Measurements from ENCODE around the gene C16orf46. TPM values are rescaled to one million over a fixed set of nuclear protein-coding genes. Genes with fewer than 3 reads are reported as not detected.

C16orf46 gene
- total and polyA plus RNA-seq, 2 experiments from 2014 or later = 0.59 to 1.4 TPM

GRCh38 chr16:81117436-81117835 lies 40.4 kb upstream of the C16orf46 start:
- H3K4me2 ChIP-seq = no peak overlapping the region
- no peak for TF ChIP-seq ZNF331 (CRISPR knock-in tag; IDR thresholded peaks at IDR 0.05; ENCODE audit: low read depth)
- TF ChIP-seq EZH2phosphoT487 (IDR thresholded peaks at IDR 0.05; ENCODE audit: unreplicated experiment) = no peak
- TF ChIP-seq, protein P1, sequence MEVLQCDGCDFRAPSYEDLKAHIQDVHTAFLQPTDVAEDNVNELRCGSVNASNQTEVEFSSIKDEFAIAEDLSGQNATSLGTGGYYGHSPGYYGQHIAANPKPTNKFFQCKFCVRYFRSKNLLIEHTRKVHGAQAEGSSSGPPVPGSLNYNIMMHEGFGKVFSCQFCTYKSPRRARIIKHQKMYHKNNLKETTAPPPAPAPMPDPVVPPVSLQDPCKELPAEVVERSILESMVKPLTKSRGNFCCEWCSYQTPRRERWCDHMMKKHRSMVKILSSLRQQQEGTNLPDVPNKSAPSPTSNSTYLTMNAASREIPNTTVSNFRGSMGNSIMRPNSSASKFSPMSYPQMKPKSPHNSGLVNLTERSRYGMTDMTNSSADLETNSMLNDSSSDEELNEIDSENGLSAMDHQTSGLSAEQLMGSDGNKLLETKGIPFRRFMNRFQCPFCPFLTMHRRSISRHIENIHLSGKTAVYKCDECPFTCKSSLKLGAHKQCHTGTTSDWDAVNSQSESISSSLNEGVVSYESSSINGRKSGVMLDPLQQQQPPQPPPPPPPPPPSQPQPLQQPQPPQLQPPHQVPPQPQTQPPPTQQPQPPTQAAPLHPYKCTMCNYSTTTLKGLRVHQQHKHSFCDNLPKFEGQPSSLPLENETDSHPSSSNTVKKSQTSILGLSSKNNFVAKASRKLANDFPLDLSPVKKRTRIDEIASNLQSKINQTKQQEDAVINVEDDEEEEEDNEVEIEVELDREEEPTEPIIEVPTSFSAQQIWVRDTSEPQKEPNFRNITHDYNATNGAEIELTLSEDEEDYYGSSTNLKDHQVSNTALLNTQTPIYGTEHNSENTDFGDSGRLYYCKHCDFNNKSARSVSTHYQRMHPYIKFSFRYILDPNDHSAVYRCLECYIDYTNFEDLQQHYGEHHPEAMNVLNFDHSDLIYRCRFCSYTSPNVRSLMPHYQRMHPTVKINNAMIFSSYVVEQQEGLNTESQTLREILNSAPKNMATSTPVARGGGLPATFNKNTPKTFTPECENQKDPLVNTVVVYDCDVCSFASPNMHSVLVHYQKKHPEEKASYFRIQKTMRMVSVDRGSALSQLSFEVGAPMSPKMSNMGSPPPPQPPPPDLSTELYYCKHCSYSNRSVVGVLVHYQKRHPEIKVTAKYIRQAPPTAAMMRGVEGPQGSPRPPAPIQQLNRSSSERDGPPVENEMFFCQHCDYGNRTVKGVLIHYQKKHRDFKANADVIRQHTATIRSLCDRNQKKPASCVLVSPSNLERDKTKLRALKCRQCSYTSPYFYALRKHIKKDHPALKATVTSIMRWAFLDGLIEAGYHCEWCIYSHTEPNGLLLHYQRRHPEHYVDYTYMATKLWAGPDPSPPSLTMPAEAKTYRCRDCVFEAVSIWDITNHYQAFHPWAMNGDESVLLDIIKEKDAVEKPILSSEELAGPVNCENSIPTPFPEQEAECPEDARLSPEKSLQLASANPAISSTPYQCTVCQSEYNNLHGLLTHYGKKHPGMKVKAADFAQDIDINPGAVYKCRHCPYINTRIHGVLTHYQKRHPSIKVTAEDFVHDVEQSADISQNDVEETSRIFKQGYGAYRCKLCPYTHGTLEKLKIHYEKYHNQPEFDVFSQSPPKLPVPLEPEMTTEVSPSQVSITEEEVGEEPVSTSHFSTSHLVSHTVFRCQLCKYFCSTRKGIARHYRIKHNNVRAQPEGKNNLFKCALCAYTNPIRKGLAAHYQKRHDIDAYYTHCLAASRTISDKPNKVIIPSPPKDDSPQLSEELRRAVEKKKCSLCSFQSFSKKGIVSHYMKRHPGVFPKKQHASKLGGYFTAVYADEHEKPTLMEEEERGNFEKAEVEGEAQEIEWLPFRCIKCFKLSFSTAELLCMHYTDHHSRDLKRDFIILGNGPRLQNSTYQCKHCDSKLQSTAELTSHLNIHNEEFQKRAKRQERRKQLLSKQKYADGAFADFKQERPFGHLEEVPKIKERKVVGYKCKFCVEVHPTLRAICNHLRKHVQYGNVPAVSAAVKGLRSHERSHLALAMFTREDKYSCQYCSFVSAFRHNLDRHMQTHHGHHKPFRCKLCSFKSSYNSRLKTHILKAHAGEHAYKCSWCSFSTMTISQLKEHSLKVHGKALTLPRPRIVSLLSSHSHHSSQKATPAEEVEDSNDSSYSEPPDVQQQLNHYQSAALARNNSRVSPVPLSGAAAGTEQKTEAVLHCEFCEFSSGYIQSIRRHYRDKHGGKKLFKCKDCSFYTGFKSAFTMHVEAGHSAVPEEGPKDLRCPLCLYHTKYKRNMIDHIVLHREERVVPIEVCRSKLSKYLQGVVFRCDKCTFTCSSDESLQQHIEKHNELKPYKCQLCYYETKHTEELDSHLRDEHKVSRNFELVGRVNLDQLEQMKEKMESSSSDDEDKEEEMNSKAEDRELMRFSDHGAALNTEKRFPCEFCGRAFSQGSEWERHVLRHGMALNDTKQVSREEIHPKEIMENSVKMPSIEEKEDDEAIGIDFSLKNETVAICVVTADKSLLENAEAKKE (CRISPR knock-in tag; IDR thresholded peaks at IDR 0.05) = no peak
- no peak for TF ChIP-seq CREB1 (CRISPR knock-in tag; IDR thresholded peaks at IDR 0.05; ENCODE audit: low read depth)
- TF ChIP-seq STAT1 (IDR thresholded peaks at IDR 0.05; ENCODE audit: unreplicated experiment) = no peak
- TF ChIP-seq POLR2AphosphoS5 (IDR thresholded peaks at IDR 0.05; ENCODE audit: low read depth) = no peak
- no peak for TF ChIP-seq JUNB (IDR thresholded peaks at IDR 0.05; ENCODE audit: unreplicated experiment)
- no peak for TF ChIP-seq REST (IDR thresholded peaks at IDR 0.05; ENCODE audit: unreplicated experiment)
- TF ChIP-seq, protein P2, sequence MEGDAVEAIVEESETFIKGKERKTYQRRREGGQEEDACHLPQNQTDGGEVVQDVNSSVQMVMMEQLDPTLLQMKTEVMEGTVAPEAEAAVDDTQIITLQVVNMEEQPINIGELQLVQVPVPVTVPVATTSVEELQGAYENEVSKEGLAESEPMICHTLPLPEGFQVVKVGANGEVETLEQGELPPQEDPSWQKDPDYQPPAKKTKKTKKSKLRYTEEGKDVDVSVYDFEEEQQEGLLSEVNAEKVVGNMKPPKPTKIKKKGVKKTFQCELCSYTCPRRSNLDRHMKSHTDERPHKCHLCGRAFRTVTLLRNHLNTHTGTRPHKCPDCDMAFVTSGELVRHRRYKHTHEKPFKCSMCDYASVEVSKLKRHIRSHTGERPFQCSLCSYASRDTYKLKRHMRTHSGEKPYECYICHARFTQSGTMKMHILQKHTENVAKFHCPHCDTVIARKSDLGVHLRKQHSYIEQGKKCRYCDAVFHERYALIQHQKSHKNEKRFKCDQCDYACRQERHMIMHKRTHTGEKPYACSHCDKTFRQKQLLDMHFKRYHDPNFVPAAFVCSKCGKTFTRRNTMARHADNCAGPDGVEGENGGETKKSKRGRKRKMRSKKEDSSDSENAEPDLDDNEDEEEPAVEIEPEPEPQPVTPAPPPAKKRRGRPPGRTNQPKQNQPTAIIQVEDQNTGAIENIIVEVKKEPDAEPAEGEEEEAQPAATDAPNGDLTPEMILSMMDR (conservative IDR thresholded peaks at IDR 0.05; ENCODE audit: low read depth in 2 of 2) = no peak
- no peak for TF ChIP-seq NANOG (IDR thresholded peaks at IDR 0.05; ENCODE audit: borderline replicate concordance)
- no peak for TF ChIP-seq ETS1 (IDR thresholded peaks at IDR 0.05)
- Mint-ChIP-seq H3K9me3 (peaks cover 2% of the 10 kb centered on the region; the same call in 1 of the 3 replicates), H3K4me3 (no peak overlapping the region), H3K27me3 (ENCODE audit: insufficient read depth, low read depth, poor library complexity) (peaks cover 3% of the 10 kb centered on the region), H3K27ac (no peak overlapping the region), H3K4me1 (no peaks in the 10 kb centered on the region), H3K36me3 (ENCODE audit: low read depth) (no peaks in the 10 kb centered on the region)
- no peaks in the 10 kb centered on the region for H4K20me1 ChIP-seq (replicated peaks; ENCODE audit: insufficient read depth)
- no peaks in the 10 kb centered on the region for H3F3A ChIP-seq (replicated peaks; ENCODE audit: low read depth)
- no peak overlapping the region for H3K4me3 ChIP-seq
- no peaks in the 10 kb centered on the region for H3K36me3 ChIP-seq (ENCODE audit: insufficient read depth)
- no peak overlapping the region for H3K27ac ChIP-seq (ENCODE audit: low read depth)
- no peaks in the 10 kb centered on the region for H3K27me3 ChIP-seq (ENCODE audit: insufficient read depth)
- H3K4me1 ChIP-seq (ENCODE audit: insufficient read depth) = no peaks in the 10 kb centered on the region
- ATAC-seq (peak; percentile 31; the same call in 2 of the 3 replicates), DNase-seq (ENCODE audit: low spot score) (no peak)
- 0 out of 2 replicates have a peak overlapping the region, but pooled peaks have one; percentile 80 for H2AFZ ChIP-seq
- no peaks in the 10 kb centered on the region for H3K79me2 ChIP-seq (replicated peaks; ENCODE audit: insufficient read depth)
- H3K9me2 ChIP-seq (ENCODE audit: insufficient read depth) = no peaks in the 10 kb centered on the region

All from GM23338 (cell line).